Coronary artery (tissue), 2 donors: Measurements from ENCODE around the gene PHB1.
A peak's percentile ranks its signal among the peaks of the same experiment; 100 is the strongest.
"Not testable (repeated sequence)": the region's sequence is repeated elsewhere in the genome, so short reads cannot be mapped to it uniquely, and the experiment has no call there.

Source experiments
- DNase-seq: peaks from one replicate; pipeline ENCODE4 v3.0.0-alpha.2; 2017; ENCODE audit warnings: low spot score
- H3K27ac ChIP-seq, 2 donors: fragments of 200-600 bp; sonication (generic); one replicate each; pipeline ENCODE4 v1.5.1; 2016 to 2019
- H3K4me3 ChIP-seq: fragments of 200-600 bp; sonication (generic); 2 replicates; pipeline ENCODE4 v1.5.1; 2016; ENCODE audit warnings: mild to moderate bottlenecking, moderate library complexity
- TF ChIP-seq, protein P1 (sequence below): fragments of 200-600 bp; sonication (generic); IDR thresholded peaks from one replicate; pipeline ENCODE4 v1.5.1; 2019; ENCODE audit warnings: antibody characterized with exemption

The PHB1 gene

DNA sequence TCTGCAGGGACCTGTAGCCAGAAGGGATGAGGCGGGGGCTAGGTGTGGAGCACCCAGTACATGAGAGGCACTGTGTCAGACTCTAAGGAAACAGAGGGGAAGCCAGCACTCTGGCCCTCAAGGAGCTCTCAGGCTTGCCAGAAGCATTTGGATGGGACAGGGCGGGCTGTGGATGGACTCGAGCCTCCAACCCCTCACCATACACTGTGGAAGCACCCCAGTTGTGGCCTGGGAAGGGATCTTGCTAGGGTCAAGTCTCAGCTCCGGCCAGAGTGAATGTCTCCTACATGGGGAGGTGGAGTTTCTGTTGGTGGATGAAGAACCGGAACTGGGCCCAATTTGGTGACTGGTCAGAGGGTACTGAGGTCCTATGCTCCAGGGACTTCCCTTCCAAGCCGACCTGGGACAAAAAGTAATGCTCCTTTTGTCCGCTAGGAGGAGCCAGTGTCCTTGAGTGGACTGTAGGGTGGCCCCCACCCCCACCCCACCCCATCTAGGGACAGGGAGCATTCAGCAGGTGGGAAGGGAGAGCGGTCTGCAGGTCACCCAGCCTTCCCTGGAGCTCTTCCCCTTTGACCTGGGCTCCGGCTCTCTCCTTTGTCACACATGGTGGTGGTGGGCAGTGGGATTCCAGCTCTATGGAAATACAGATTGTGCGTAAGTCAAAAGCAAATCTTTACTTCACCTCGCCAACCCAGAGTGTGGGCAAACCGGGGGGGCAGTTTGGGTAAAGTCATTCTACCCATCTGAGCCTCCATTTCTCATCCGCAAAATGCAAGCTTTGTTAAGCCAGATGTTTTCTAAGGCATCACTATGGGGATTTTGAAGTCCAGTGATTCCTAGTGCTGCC is 20.4 kb upstream of the PHB1 start:
- TF ChIP-seq, protein P1, sequence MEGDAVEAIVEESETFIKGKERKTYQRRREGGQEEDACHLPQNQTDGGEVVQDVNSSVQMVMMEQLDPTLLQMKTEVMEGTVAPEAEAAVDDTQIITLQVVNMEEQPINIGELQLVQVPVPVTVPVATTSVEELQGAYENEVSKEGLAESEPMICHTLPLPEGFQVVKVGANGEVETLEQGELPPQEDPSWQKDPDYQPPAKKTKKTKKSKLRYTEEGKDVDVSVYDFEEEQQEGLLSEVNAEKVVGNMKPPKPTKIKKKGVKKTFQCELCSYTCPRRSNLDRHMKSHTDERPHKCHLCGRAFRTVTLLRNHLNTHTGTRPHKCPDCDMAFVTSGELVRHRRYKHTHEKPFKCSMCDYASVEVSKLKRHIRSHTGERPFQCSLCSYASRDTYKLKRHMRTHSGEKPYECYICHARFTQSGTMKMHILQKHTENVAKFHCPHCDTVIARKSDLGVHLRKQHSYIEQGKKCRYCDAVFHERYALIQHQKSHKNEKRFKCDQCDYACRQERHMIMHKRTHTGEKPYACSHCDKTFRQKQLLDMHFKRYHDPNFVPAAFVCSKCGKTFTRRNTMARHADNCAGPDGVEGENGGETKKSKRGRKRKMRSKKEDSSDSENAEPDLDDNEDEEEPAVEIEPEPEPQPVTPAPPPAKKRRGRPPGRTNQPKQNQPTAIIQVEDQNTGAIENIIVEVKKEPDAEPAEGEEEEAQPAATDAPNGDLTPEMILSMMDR: peak; percentile 74
- no peak overlapping the region for H3K4me3 ChIP-seq
- peak; percentile 66 for DNase-seq
- no peak overlapping the region for H3K27ac ChIP-seq

DNA sequence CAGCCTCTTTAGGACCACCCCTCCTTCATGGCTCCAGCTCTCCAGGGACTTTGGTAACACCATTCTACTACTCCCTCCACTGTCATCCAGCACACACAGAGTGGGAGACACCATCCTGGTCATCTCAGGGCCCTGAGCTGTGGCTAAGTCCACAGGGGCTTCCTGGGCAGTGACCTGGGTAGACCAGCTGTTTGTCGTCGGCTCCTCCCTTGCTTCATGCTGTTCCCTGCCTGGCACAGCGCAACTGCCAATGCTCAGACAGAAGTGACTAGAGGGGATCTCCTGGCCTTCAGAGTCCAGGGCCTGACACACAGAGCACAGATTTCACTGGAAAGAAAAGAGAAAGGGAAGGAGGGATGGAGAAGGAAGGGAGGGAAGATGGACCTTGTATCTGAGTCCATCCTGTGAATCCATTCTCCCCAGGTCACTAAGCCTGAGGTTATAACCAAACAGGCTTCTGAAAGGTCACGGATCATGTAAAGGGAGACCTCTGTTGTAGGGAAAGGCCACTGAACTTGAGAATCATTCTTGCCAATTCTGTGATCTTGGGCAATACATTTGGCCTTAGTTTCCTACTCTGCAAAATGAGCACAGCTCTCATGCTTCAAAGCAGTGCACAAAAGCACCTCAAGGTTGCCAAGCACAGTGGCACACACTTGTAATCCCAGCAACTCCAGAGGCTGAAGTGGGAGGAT is 18.5 kb upstream of the PHB1 start:
- Histone ChIP-seq H3K4me3 (no peak overlapping the region), H3K27ac (no peak overlapping the region)
- TF ChIP-seq, protein P1: no peak
- DNase-seq: no peak

DNA sequence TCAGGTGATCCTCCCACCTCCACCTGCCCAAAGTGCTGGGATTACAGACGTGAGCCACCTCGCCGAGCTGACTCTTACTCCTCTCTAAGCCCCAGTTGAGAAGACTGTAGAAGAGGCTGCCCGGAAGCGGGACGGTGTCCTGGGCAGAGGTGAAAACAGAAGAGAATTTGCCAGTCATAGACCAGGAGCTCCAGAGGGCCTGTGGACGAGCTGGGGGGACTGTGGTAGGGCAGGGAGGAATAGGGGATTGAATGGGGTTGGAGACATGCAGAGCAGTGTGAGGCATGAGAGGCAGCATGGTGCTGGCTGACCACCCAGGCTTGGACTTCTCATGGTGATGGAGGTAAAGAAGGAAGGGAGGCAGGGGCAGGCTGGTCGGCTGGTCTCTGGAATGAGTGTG is 17.1 kb upstream of the PHB1 start:
- no peak overlapping the region for H3K27ac ChIP-seq
- TF ChIP-seq, protein P1: no peak

DNA sequence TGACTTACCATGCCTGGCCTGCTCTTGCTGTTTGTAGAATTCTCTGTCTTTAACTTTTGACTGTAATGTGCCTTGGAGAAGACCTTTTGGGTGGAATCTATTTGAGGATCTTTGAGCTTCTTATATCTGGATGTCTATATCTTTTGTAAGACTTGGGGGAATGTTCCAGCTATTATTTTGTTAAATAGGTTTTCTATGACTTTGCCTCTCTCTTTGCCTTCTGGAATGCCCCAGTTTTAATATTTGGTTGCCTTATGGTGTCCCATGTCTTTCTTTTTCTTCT is 10.3 kb upstream of the PHB1 start:
- H3K4me3 ChIP-seq: no peak overlapping the region
- TF ChIP-seq, protein P1: no peak
- DNase-seq: no peak

More for the DNA sequence above, 17.1 kb upstream of the PHB1 start:
- peak; percentile 36 for DNase-seq
- no peak overlapping the region for H3K4me3 ChIP-seq

DNA sequence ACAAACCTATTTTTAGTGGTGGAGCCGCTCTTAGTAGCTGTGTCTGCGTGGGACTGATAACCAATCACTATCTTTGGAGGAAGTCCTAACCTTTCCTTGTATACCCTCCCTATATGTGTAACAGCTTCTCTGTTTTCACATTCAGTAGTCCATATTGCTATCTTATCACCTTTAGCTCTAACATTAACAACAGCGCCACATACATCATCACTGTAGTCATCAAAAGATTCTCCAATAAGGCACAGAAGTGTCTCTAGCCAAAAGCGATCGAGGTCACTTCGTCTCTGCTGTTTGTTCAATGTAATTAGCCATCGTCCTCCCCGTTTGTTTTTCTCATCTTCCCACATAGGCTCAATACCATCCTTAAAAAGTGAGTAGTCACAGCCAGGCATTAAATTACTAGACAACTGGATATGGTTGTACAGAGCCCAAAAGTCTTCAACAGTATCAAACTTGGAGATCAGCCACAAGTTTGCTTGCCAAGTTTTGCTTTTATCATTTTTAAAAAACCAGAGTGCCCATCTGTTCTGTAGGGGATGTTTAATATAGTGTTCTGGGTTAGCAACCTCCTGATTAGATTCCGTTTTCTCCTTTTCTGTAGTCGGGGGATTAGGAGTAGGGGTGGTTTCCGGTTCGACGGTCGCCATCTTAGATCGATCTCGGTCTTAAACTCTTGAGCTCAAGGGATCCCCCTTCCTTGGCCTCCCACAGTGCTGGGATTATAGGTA is 9.8 kb upstream of the PHB1 start:
- not testable (repeated sequence) for H3K27ac ChIP-seq, DNase-seq, H3K4me3 ChIP-seq

More for the DNA sequence above, 10.3 kb upstream of the PHB1 start:
- no peak overlapping the region for H3K27ac ChIP-seq

DNA sequence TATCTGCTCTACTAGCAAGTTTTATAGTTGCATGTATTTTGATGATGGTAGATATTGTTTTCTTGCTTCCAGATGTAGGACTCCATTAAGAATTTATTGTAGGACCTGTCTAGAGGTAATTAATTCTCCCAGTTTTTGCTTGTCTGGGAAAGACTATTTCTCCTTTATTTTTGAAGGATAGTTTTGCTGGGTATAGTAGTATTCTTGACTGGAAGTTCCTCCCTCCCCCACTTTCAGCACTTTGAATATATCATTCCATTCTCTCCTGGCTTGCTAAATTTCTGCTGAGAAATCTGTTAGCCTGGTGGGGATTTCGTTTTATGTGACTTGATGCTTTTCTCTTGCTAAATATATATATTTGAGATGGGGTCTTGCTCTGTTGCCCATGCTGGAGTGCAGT is 8.0 kb upstream of the PHB1 start:
- Histone ChIP-seq H3K27ac (no peak overlapping the region), H3K4me3 (no peak overlapping the region)
- DNase-seq: no peak
- TF ChIP-seq, protein P1: no peak

DNA sequence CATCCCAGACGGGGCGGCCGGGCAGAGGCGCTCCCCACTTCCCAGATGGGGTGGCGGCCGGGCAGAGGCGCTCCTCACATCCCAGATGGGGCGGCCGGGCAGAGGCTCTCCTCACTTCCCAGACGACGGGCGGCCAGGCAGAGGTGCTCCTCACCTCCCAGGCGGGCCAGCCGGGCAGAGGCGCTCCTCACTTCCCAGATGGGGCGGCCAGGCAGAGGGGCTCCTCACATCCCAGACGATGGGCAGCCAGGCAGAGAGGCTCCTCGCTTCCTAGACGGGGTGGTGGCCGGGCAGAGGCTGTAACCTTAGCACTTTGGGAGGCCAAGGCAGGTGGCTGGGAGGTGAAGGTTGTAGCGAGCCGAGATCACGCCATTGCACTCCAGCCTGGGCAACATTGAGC is 5.1 kb upstream of the PHB1 start:
- not testable (repeated sequence) for H3K4me3 ChIP-seq, H3K27ac ChIP-seq, DNase-seq

DNA sequence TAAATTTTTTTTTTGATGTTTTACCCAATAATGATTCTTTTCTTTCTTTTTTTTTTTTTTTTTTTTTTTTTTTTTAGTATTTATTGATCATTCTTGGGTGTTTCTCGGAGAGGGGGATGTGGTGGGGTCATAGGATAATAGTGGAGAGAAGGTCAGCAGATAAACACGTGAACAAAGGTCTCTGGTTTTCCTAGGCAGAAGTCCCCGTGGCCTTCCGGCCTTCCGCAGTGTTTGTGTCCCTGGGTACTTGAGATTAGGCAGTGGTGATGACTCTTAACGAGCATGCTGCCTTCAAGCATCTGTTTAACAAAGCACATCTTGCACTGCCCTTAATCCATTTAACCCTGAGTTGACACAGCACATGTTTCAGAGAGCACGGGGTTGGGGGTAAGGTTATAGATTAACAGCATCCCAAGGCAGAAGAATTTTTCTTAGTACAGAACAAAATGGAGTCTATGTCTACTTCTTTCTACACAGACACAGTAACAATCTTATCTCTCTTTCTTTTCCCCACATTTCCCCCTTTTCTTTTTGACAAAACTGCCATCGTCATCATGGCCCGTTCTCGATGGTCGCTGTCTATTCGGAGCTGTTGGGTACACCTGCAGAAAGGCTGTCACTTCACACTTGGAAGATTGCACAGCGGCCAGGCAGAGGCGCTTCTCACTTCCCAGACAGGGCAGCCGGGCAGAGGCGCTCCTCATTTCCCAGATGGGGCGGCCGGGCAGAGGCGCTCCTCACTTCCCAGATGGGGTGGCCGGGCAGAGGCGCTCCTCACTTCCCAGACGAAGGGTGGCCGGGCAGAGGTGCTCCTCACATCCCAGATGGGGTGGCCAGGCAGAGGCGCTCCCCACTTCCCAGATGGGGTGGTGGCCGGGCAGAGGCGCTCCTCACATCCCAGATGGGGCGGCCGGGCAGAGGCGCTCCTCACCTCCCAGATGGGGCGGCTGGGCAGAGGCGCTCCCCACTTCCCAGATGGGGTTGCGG is 4.4 kb upstream of the PHB1 start:
- not testable (repeated sequence) for H3K4me3 ChIP-seq, DNase-seq, H3K27ac ChIP-seq
